Measurements from ENCODE around the gene KLK15.

DNA sequence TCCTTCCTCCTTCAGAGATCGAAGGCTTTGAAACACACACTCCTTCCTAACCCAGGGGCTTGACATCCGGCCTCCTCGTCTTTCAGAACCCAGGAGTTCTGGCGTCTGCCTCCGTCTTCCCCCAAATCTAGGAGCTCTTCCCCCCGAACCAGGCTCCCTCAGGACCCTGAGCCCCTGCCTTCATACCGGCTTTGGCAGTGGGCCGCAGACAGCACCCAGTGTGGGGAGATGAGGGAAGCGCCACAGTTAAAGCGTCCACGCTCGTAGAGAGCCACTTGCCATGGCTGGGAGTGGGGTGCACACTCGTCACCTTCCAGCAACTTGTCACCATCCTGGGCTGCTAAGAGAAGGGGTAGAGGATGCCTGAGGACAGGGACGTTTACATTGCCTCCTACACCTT is 5.9 kb downstream of the KLK15 start:
- TF ChIP-seq, protein P1, sequence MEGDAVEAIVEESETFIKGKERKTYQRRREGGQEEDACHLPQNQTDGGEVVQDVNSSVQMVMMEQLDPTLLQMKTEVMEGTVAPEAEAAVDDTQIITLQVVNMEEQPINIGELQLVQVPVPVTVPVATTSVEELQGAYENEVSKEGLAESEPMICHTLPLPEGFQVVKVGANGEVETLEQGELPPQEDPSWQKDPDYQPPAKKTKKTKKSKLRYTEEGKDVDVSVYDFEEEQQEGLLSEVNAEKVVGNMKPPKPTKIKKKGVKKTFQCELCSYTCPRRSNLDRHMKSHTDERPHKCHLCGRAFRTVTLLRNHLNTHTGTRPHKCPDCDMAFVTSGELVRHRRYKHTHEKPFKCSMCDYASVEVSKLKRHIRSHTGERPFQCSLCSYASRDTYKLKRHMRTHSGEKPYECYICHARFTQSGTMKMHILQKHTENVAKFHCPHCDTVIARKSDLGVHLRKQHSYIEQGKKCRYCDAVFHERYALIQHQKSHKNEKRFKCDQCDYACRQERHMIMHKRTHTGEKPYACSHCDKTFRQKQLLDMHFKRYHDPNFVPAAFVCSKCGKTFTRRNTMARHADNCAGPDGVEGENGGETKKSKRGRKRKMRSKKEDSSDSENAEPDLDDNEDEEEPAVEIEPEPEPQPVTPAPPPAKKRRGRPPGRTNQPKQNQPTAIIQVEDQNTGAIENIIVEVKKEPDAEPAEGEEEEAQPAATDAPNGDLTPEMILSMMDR (IDR thresholded peaks at IDR 0.05), result no peak
- TF ChIP-seq POLR2AphosphoS5 (IDR thresholded peaks at IDR 0.05) (no peak), EP300 (IDR thresholded peaks at IDR 0.05; ENCODE audit: low read depth) (no peak)

Measured in transverse colon (tissue), 4 donors.